ENCODE data around the gene TNFSF4. TPM values are rescaled to one million over a fixed set of nuclear protein-coding genes. Genes with fewer than 3 reads are reported as not detected.
"Not testable (repeated sequence)": the region's sequence is repeated elsewhere in the genome, so short reads cannot be mapped to it uniquely, and the experiment has no call there.

TNFSF4 gene
- total and polyA plus RNA-seq, 5 experiments from 2014 or later, result 0.13 to 2.3 (median 0.68) TPM

GRCh38 chr1:173175514-173176145 is 31.5 kb downstream of the TNFSF4 start:
- Mint-ChIP-seq H3K4me1 (peaks cover 0 to 16% (median 0%) of the 10 kb centered on the region in 4 donors), H3K36me3 (peaks cover 5 to 60% (median 53%) of the 10 kb centered on the region in 3 donors), H3K27me3 (peaks cover 0 to 2% (median 0%) of the 10 kb centered on the region in 5 donors), H3K4me3 (no peak overlapping the region), H3K9me3 (peaks cover 0 to 89% (median 40%) of the 10 kb centered on the region in 9 donors), H3K27ac (peak overlapping the region in 2 of 10 donors; percentile 30 to 68)
- POLR2A ChIA-PET, result no interaction called here
- DNase-seq (no peak), ATAC-seq (no peak)

GRCh38 chr1:173173388-173173787 is 33.7 kb downstream of the TNFSF4 start:
- ATAC-seq (no peak), DNase-seq (no peak)
- H3K27me3 Mint-ChIP-seq, result peaks cover 0 to 2% (median 0%) of the 10 kb centered on the region in 5 donors
- no peak overlapping the region for H3K27ac Mint-ChIP-seq
- no peak overlapping the region for H3K4me3 Mint-ChIP-seq
- POLR2A ChIA-PET, result no interaction called here
- peaks cover 0 to 80% (median 34%) of the 10 kb centered on the region in 9 donors for H3K9me3 Mint-ChIP-seq
- peaks cover 0 to 16% (median 0%) of the 10 kb centered on the region in 4 donors for H3K4me1 Mint-ChIP-seq
- peaks cover 3 to 49% (median 48%) of the 10 kb centered on the region in 3 donors for H3K36me3 Mint-ChIP-seq

GRCh38 chr1:173171152-173171551 is 36.0 kb downstream of the TNFSF4 start:
- no peak overlapping the region for H3K27ac Mint-ChIP-seq
- DNase-seq (no peak), ATAC-seq (no peak)
- H3K4me3 Mint-ChIP-seq, result no peak overlapping the region
- H3K9me3 Mint-ChIP-seq, result peaks cover 0 to 64% (median 26%) of the 10 kb centered on the region in 9 donors
- POLR2A ChIA-PET, result no interaction called here
- H3K36me3 Mint-ChIP-seq, result peaks cover 3 to 42% (median 42%) of the 10 kb centered on the region in 3 donors
- peaks cover 0 to 2% (median 0%) of the 10 kb centered on the region in 5 donors for H3K27me3 Mint-ChIP-seq
- H3K4me1 Mint-ChIP-seq, result peaks cover 0 to 13% (median 0%) of the 10 kb centered on the region in 4 donors

- no peak for DNase-seq
- POLR2A ChIA-PET, result no interaction called here
- ATAC-seq, result no peak
- Mint-ChIP-seq H3K4me3 (no peak overlapping the region), H3K27me3 (peaks cover 0 to 2% (median 0%) of the 10 kb centered on the region in 5 donors), H3K9me3 (peaks cover 0 to 41% (median 20%) of the 10 kb centered on the region in 9 donors), H3K27ac (no peak overlapping the region), H3K4me1 (no peaks in the 10 kb centered on the region), H3K36me3 (peaks cover under 1 to 31% (median 22%) of the 10 kb centered on the region in 3 donors)
Measured at GRCh38 chr1:173168941-173169340, 38.2 kb downstream of the TNFSF4 start.

GRCh38 chr1:173164686-173165085 is 42.4 kb downstream of the TNFSF4 start:
- no peak for ATAC-seq
- Mint-ChIP-seq H3K4me1 (peaks cover 0 to 2% (median 0%) of the 10 kb centered on the region in 4 donors), H3K27me3 (no peaks in the 10 kb centered on the region), H3K27ac (no peak overlapping the region), H3K36me3 (no peaks in the 10 kb centered on the region), H3K9me3 (peaks cover 0 to 8% (median 0%) of the 10 kb centered on the region in 9 donors), H3K4me3 (no peak overlapping the region)
- POLR2A ChIA-PET, result no interaction called here
- no peak for DNase-seq

GRCh38 chr1:173164178-173164577 is 43.0 kb downstream of the TNFSF4 start:
- POLR2A ChIA-PET, result no interaction called here
- Mint-ChIP-seq H3K27me3 (no peaks in the 10 kb centered on the region), H3K4me1 (peaks cover 0 to 2% (median 0%) of the 10 kb centered on the region in 4 donors), H3K36me3 (no peaks in the 10 kb centered on the region), H3K4me3 (no peak overlapping the region), H3K9me3 (peaks cover 0 to 4% (median 0%) of the 10 kb centered on the region in 9 donors), H3K27ac (no peak overlapping the region)
- ATAC-seq (no peak), DNase-seq (no peak)

- DNase-seq (no peak), ATAC-seq (no peak)
- Mint-ChIP-seq H3K36me3 (no peaks in the 10 kb centered on the region), H3K9me3 (peaks cover 0 to 4% (median 0%) of the 10 kb centered on the region in 9 donors), H3K4me1 (peaks cover 0 to 2% (median 0%) of the 10 kb centered on the region in 4 donors), H3K27ac (no peak overlapping the region), H3K4me3 (no peak overlapping the region), H3K27me3 (no peaks in the 10 kb centered on the region)
- POLR2A ChIA-PET, result no interaction called here
Measured at GRCh38 chr1:173163222-173163621, 43.9 kb downstream of the TNFSF4 start.

- POLR2A ChIA-PET, result no interaction called here
Measured at GRCh38 chr1:173162601-173163000, 44.5 kb downstream of the TNFSF4 start.

GRCh38 chr1:173161510-173162221 is 45.5 kb downstream of the TNFSF4 start:
- no peak for DNase-seq
- POLR2A ChIA-PET, result no interaction called here
- no peak overlapping the region for H3K27ac Mint-ChIP-seq
- peaks cover 0 to 2% (median 0%) of the 10 kb centered on the region in 4 donors for H3K4me1 Mint-ChIP-seq
- H3K4me3 Mint-ChIP-seq, result no peak overlapping the region
- H3K36me3 Mint-ChIP-seq, result no peaks in the 10 kb centered on the region
- H3K9me3 Mint-ChIP-seq, result peaks cover 0 to 6% (median 0%) of the 10 kb centered on the region in 9 donors
- no peaks in the 10 kb centered on the region for H3K27me3 Mint-ChIP-seq
- no peak for ATAC-seq

More at GRCh38 chr1:173162601-173163000, 44.5 kb downstream of the TNFSF4 start:
- H3K4me3 Mint-ChIP-seq, result no peak overlapping the region
- DNase-seq, result no peak
- H3K36me3 Mint-ChIP-seq, result no peaks in the 10 kb centered on the region
- peaks cover 0 to 4% (median 0%) of the 10 kb centered on the region in 9 donors for H3K9me3 Mint-ChIP-seq
- no peaks in the 10 kb centered on the region for H3K27me3 Mint-ChIP-seq
- no peak overlapping the region for H3K27ac Mint-ChIP-seq
- H3K4me1 Mint-ChIP-seq, result peaks cover 0 to 2% (median 0%) of the 10 kb centered on the region in 4 donors
- ATAC-seq, result no peak

- H3K4me3 Mint-ChIP-seq, H3K27ac Mint-ChIP-seq, ATAC-seq, POLR2A ChIA-PET, H3K27me3 Mint-ChIP-seq, H3K4me1 Mint-ChIP-seq: not testable (repeated sequence)
- Mint-ChIP-seq H3K9me3 (peaks cover 0 to 27% (median 5%) of the 10 kb centered on the region in 9 donors), H3K36me3 (peaks cover 0 to 30% (median 7%) of the 10 kb centered on the region in 3 donors)
- DNase-seq, result peak in 1 of 10 donors; percentile 5
Measured at GRCh38 chr1:173153964-173154363, 53.2 kb downstream of the TNFSF4 start.

GRCh38 chr1:173153503-173153902 is 53.6 kb downstream of the TNFSF4 start:
- Mint-ChIP-seq H3K9me3 (peaks cover 0 to 27% (median 7%) of the 10 kb centered on the region in 9 donors), H3K36me3 (peaks cover 0 to 34% (median 11%) of the 10 kb centered on the region in 3 donors), H3K27ac (no peak overlapping the region), H3K4me3 (no peak overlapping the region), H3K4me1 (peaks cover 3 to 7% (median 5%) of the 10 kb centered on the region in 4 donors), H3K27me3 (no peaks in the 10 kb centered on the region)
- DNase-seq, result no peak
- ATAC-seq, result no peak
- POLR2A ChIA-PET, result no interaction called here

- no peak overlapping the region for H3K4me3 Mint-ChIP-seq
- H3K27ac Mint-ChIP-seq, result no peak overlapping the region
- POLR2A ChIA-PET, result no interaction called here
- peaks cover 0 to 33% (median 7%) of the 10 kb centered on the region in 9 donors for H3K9me3 Mint-ChIP-seq
- ATAC-seq (no peak), DNase-seq (no peak)
- no peaks in the 10 kb centered on the region for H3K27me3 Mint-ChIP-seq
- peaks cover 3 to 7% (median 5%) of the 10 kb centered on the region in 4 donors for H3K4me1 Mint-ChIP-seq
- H3K36me3 Mint-ChIP-seq, result peaks cover 0 to 35% (median 12%) of the 10 kb centered on the region in 3 donors
Measured at GRCh38 chr1:173152598-173152997, 54.5 kb downstream of the TNFSF4 start.

GRCh38 chr1:173150795-173151194 is 56.3 kb downstream of the TNFSF4 start:
- Mint-ChIP-seq H3K27ac (no peak overlapping the region), H3K27me3 (peaks cover 0 to 4% (median 0%) of the 10 kb centered on the region in 5 donors), H3K4me1 (peaks cover 3 to 7% (median 5%) of the 10 kb centered on the region in 4 donors), H3K9me3 (peaks cover 4 to 40% (median 22%) of the 10 kb centered on the region in 9 donors), H3K4me3 (no peak overlapping the region), H3K36me3 (peaks cover 0 to 48% (median 27%) of the 10 kb centered on the region in 3 donors)
- DNase-seq (no peak), ATAC-seq (no peak)
- POLR2A ChIA-PET, result no interaction called here

Data from naive thymus-derived CD8-positive, alpha-beta T cell (primary cell).